GM19463 (cell line): Measurements from ENCODE around the gene SULT1A2.
"Not testable (repeated sequence)": the region's sequence is repeated elsewhere in the genome, so short reads cannot be mapped to it uniquely, and the experiment has no call there.

Experiments
- ATAC-seq: cut with Tn5 transposase; IDR thresholded peaks from one replicate; pipeline ENCODE4 v1.9.1; 2021; ENCODE audit warnings: mild to moderate bottlenecking, moderate library complexity; ENCODE audit not compliant: unreplicated experiment

Gene SULT1A2

GRCh38 chr16:28596840-28597691 is at the start of gene SULT1A2:
Gene SULT1A2 (minus strand): TSS chr16:28597050. CDS start chr16:28595930, 1,120 bp downstream.
- ATAC-seq: no peak

GRCh38 chr16:28639959-28640358 is 43.1 kb upstream of the SULT1A2 start:
- ATAC-seq: not testable (repeated sequence)

GRCh38 chr16:28638359-28638758 is 41.5 kb upstream of the SULT1A2 start:
- ATAC-seq: not testable (repeated sequence)

GRCh38 chr16:28637765-28638164 is 40.9 kb upstream of the SULT1A2 start, which contains the start of gene NPIPB8:
Gene NPIPB8 (plus strand): TSS chr16:28638065. CDS start chr16:28638361, 296 bp downstream.
- not testable (repeated sequence) for ATAC-seq

DNA sequence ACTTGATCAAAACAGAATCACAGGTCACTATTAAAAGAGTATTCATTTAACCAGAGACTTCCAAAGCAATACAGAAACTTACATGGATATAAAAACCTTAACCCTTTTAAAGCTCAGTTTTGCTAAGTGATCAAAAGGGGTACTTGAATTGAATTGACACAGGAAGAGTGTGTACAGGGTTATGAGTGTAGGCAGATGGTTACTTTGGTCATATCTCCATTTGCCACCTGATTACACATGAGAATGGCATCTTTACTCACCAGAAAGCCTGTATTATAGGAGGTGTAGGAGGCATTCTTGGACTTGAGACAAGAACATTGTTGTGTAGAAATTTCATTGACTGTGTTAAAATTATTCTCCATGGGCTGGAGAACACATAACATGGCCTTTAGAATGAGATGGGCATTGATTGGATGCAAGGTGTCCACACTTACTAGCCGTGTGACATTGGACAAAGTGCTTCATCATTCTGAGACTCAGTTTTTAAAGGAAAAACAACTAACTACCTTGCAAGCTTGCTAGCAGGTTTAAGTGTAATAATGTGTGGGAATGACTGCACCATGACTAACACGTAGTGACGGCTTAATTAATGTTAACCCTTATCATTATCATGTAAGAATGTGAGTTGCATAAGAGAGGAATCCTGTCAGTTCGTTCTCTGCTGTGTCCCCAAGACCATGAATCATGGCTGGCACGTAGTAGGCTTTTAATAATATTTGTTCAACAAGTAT is 39.4 kb upstream of the SULT1A2 start:
- ATAC-seq: not testable (repeated sequence)

GRCh38 chr16:28630905-28631304 is 34.1 kb upstream of the SULT1A2 start:
- ATAC-seq: not testable (repeated sequence)

- no peak for ATAC-seq
Observed at GRCh38 chr16:28623172-28623711, 26.4 kb upstream of the SULT1A2 start.

DNA sequence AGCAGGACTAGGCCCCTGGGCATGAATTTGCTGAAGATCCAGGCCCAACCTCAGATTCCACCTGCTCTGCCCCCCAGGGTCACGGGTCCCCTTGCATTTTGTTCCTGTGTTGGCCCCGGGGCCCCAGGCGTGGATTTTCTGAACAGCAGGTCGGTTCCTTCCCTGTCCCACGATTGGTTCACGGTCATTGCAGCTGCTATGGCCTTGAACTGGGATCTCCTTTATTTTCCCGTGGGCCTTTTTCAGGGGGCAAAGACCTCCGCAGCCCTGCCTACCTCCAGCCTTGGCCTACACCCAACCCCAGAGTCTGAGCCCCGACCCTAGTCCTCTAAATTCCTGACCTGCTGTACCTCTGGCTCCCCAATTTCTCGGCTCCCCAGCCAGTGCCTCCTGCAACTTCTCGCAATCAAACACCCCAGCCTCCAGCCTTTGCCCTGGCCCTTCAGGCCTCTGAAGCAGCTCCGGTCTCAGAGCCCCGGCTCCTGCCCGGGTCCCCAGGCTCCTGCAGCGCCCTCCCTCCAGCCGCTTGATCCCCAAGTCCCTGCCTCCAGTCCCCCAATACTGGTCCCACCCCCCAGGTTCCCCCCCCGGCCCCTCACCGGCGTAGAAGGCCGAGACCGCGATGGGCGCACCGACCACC is 25.8 kb upstream of the SULT1A2 start:
- ATAC-seq: not testable (repeated sequence)

DNA sequence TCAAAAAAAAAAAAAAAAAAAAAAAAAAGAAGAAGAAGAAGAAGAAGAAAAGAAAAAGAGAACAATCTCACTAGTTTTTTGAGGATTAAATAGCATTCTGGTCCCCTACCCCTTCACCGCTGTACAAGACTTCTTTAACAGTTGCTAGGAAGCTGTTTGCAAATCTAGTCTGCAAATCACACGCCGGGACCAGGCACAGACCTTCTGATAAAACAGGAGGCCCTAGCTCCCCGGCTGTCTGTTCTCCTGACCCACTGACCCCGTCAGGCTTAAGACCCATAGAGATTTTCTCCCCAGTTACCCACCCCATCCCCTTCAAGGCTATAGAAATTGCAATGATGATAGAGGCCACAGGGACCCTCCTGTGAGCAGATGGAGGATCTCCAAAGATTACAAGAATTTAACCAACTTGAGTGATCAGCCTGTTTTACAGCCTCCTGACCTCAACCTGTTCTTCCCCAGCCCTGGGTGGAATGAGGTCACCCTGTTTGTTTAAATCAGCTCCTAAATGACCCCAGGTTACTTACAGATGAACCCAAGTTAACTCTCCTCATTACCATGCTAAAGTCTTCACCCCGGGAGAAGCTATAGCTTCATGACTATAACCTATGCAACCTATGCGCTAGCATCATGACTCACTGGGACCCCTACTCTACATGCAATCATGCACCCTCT is 24.8 kb upstream of the SULT1A2 start:
- ATAC-seq: no peak

DNA sequence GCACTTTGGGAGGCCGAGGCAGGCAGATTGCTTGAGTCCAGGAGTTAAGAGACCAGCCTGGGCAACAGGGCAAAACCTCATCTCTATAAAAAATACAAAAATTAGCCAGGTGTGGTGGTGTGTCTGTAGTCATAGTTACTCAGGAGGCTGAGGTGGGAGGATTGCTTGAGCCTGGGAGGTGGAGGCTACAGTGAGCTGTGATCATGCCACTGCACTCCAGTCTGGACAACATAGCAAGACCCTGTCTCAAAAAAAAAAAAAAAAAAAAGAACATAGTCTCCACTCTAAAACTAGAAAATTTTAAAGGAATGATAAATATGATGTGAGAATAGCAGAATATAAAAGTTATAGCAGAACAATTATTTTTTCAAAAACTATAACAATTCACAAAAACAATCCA is 23.5 kb upstream of the SULT1A2 start:
- not testable (repeated sequence) for ATAC-seq

- no peak for ATAC-seq
Observed at GRCh38 chr16:28617874-28618273, 21.0 kb upstream of the SULT1A2 start.

DNA sequence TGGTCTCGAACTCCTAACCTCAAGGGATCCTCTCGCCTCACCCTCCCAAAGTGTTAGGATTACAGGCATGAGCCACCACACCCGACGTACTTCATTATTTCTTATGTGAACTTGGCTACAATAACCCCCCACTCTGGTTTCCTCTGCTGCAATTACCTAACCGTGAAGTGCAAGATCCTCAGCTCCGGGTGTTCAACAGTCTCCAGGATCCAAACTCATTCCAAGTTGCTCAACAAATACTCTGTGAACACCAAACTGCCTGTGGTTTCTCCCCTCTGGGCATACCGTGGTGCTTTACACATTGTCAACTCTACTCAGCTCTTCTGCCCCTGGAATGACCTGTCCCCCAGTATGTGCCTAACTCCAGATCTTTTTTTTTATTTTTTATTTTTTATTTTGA is 19.8 kb upstream of the SULT1A2 start:
- no peak for ATAC-seq

- ATAC-seq: not testable (repeated sequence)
Observed at GRCh38 chr16:28616224-28616577, 19.4 kb upstream of the SULT1A2 start.

GRCh38 chr16:28615486-28616223 is 18.8 kb upstream of the SULT1A2 start:
- not testable (repeated sequence) for ATAC-seq

DNA sequence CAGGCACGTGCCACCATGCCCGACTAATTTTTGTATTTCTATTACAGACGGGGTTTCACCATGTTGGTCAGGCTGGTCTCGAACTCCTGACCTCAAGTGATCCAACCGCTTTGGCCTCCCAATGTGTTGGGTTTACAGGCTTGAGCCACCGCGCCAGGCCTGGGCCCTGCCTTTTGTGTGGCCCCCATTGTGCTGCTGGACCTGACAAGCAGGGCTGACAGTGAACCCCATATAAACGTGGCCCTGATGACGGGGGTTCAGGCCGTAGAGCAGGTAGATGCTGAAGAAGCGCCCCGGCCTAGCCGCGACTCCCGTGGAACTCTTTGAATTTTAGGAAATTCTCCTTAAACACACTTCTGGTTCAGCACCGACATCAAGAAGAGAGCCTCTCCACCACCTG is 17.7 kb upstream of the SULT1A2 start:
- not testable (repeated sequence) for ATAC-seq

- ATAC-seq: not testable (repeated sequence)
Observed at GRCh38 chr16:28613912-28614311, 17.1 kb upstream of the SULT1A2 start.

GRCh38 chr16:28612359-28613280 is 15.8 kb upstream of the SULT1A2 start:
- peak; percentile 58 for ATAC-seq

- no peak for ATAC-seq
Observed at GRCh38 chr16:28610595-28611191, 13.8 kb upstream of the SULT1A2 start.
